GM15510 (cell line): ENCODE measurements around the gene PPCDC.
A peak's percentile ranks its signal among the peaks of the same experiment; 100 is the strongest.

Experiments
- POLR2A ChIP-seq: IDR thresholded peaks from 3 replicates; pipeline ENCODE4 v1.6.1; 2011; ENCODE audit warnings: borderline replicate concordance; ENCODE audit not compliant: insufficient read length; ENCODE audit errors: extremely low read depth

PPCDC gene

DNA sequence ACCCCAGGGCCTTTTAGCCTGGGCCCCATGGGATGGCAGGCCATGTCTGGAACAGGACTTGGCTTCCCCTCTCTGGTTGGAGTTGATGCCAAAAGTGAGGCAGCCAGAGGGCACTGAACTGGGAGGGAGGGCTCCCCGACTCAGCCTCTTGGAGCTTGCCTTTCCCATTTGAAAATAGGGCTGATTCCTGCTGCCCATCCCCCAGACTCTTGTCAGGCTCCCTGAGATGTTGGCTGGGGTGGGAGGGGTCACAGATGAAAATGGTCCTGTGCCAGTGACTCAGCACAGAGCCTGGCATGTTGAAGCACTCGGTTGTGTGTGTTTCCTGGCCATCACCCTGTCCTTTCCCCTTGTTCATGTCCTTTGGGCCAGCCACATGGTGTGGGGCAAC, 6.6 kb downstream of the PPCDC start:
- no peak for TF ChIP-seq POLR2A

DNA sequence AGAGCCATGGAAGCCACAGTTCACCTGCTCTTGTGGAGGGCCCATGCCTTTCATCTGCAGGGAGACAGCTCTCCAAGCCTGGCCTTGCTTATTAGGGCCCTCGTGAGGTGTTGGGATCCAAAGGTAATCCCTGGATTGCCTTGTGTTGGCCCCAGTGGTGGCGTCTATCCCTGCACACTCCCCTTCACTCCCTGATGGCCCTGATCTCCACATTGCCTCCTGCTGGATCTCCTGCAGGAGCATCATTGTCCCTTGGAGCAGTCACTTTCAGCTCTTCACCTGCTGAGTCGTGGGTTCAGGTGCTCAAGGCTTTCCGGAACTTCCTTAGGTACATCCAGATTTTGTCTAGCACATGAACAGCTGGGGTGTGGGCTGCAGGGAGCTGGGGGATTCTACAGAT, 7.0 kb downstream of the PPCDC start:
- TF ChIP-seq POLR2A = no peak

DNA sequence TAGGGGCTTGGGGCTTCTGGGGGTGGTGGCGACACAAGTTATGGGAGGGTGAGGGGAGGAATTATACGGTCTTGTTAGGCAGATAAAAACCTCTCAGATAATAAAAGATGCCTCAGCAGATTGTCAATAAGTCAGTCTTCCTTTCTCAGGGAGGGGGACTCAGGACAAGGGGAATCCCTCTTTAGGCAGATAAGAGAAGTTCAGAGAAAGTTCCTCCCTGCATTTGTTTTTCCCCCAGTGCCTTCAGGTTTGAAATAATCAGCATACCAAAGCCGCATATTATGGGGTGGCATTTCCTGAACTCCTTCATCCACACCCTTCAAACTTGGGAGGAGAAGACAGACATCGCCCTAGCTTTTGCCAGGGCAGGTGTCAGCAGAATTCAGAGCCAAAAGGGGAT, 8.5 kb downstream of the PPCDC start:
- no peak for TF ChIP-seq POLR2A

DNA sequence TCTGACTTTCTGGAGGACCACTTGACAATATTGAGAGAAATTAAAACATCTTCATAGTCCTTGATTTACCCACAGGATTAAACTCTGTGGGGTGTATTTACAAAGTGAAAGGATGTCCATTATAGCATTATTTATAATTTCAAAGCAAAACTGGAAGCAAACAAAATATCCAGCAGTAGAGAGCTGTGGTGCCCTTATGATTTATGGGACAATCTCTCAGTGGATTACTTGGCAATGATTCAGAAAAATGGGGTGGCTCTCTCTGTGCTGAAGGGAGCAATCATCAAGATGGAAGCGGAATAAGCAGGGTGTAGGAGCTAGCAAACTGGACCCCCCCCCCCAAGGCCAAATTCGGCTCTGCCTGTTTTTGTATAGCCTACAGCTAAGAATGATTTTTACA, 9.0 kb downstream of the PPCDC start:
- no peak for TF ChIP-seq POLR2A

DNA sequence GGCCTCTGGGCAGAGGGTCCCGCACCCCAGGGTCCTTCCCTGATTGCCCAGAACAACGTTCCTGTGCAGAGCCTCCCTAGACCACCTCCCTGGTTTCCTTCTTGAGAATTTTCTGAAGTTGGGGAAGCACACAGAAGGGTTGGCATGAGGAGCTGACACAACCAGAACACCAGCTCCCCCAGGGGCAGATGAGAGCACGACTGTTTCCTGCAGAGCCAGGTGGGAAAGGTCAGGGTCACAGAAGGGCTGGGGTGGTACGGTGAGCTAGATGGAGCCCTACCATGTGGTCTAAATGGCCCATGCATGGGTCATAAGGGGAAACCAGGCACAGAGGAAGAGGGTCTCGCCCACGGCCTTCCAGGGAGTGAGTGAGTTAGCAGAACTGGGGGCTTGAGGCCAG, 10.4 kb downstream of the PPCDC start:
- no peak for TF ChIP-seq POLR2A

DNA sequence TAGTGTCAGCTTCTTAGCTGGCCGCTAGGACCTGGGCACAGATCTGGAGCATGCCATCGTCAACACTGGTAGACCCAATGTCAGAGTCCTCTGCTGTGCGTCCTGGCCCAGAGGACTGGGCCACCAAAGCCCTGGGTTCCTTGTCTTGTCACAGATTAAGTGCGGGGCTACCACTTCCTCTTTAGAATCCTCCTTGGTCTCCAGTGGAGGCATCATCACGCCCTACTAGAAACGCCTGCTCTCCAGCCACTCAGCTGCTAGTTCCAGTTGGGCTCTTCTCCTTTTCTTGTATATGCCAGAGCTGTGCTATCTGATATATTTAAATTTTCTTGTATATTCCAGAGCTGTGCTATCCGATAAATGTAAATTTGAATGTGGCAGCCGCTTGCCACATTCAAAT, 11.2 kb downstream of the PPCDC start:
- TF ChIP-seq POLR2A = no peak

DNA sequence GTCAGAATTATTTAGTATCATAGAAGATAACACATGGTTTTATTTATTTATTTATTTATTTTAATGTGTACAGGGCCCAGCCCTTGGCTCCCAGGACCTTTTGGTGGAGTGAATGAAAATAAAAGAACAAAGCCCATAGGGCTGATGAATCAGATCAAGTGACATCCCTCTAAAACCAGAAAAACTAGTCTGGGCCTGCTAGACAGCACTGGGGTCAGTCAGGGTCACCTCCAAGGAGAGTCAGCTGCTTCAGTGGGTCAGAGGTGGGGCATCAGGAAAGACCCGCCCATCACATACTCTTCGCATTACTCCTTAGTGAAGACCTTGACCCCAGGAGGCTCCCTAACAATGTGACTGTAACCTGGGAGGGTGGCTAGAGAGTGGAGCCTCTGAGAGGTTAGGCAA, 12.8 kb downstream of the PPCDC start:
- no peak for TF ChIP-seq POLR2A

DNA sequence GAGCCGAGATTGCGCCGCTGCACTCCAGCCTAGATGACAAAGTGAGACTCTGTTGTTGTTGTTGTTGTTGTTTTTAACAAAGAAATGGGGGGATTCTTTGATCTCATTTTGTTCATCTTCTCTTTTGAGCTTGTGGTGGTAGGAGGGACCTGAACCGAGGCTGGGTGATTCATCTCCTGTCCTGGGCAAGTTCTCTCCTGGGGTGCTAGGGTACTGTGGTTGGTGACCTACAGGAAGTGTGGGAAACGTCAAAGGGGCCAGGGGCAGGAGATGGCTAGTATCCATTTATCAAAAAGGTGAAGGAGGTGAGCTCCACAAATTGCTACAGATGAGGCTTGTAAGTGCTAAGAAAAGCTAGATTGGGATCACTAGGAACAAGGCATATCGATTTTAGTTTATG, 14.3 kb downstream of the PPCDC start:
- no peak for TF ChIP-seq POLR2A

DNA sequence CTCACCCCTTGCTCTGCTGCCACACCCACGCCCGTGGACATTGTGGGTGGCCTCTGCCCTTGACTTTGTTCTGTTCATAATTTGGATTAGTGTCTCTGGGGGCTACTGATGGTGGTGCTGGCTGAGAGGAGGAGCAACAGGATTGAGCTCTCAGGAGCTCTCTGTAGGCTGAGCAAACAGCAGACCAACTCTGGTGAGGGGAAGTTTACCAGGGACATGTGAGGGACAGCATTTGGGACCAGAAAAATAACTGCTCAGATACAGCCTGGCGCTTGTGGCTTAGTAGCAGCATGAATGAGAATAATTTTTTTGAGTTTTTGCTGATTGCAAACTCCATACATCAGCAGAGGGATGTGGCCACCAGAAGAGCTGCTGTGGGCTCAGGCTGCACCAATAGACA, 14.8 kb downstream of the PPCDC start:
- no peak for TF ChIP-seq POLR2A

DNA sequence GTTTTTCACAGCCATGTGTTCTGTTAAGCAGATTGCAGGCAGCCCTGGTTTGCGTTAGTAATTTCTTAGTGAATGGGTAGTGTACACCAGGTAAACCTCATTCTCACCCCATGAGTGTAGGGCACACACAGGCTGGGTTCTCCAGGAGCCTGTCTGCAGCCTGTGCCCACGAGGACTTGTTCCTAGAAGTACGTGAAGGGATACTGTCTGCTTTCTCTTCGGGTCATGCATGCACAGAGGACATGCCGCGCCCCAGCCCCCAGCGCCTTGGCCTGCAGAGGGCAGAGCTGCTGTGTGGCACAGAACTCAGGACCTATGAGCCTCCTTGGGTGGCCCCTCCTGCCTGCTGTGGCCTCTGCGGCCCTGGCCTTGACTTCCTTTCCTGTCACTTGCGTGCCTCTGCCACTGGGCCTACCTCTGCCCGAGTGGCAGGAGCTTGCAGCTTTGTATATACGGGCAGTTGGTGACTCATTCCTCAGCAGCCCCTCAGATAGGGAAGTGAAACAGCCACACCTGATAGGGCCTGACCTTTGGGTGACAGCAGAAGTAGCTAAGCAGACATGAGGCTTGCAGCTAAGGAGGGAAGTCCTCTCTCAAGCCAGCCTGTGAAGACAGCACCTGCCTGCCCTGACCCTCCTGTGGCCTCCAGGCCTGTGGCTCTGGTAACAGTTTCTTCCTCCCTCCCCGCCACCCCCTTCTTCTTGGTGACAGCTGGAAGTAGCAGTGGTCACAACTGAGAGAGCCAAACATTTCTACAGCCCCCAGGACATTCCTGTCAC, 19.5 kb downstream of the PPCDC start:
- TF ChIP-seq POLR2A = peak; percentile 48

DNA sequence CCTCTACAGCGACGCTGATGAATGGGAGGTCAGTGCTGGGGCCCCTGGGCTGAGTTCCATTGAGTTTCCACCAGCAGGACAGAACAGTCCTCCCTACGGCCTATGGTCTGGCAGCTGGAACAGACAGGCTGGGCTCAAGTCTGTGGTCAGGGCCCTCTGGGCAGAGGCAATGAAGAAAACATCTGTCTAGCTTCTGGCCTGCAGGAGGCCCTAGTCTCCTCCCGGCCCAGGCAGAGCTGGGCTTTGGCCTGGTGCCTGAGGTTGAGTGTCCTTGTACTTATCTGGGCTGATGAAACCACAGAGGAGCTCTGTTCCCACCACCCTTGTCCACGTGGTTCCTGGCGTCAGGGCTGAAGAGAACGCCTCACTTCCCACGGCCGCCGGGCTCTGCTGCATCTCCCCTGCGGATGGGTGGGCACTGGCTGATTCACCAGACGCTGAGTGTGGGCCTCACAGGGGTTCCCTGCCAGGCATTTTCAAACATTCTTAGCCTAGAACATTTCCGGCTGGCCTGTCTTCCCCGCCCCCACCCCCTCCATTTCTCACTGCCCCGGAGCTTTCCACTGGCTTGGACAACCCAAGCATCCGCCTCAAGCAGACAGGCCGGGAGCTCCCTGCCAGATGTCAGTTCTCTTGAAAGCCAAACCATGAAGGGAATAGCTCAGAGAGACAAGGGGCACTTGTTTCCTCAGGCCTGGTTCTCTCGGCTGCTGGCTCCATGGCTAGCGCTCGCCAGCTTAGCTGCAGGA, 20.3 kb downstream of the PPCDC start:
- peak; percentile 61 for TF ChIP-seq POLR2A

DNA sequence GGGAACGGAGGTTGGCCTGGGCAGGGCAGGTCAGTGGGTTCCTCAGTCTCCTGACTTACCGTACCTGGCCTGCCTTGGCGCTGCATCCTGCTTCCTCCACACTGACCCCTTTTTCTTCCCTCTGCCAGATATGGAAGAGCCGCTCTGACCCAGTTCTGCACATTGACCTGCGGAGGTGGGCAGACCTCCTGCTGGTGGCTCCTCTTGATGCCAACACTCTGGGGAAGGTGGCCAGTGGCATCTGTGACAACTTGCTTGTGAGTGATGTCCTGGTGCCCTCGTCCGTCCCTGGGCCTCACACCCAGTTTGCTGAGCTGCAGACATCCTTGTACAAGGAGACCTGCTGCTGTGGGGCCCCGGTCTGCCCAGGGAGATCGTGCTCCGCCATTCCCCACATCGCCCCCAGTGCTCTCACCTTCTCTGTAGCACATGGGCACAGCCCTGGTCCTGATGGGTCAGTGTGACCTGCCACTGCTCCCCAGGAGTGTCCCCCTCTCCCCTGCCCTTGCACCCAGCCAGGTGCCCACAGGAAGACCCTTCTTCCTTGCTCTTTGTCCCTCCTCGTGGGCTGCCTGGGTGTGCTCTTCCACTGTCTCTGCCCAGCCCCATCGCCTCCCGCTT, 21.0 kb downstream of the PPCDC start:
- TF ChIP-seq POLR2A = no peak

DNA sequence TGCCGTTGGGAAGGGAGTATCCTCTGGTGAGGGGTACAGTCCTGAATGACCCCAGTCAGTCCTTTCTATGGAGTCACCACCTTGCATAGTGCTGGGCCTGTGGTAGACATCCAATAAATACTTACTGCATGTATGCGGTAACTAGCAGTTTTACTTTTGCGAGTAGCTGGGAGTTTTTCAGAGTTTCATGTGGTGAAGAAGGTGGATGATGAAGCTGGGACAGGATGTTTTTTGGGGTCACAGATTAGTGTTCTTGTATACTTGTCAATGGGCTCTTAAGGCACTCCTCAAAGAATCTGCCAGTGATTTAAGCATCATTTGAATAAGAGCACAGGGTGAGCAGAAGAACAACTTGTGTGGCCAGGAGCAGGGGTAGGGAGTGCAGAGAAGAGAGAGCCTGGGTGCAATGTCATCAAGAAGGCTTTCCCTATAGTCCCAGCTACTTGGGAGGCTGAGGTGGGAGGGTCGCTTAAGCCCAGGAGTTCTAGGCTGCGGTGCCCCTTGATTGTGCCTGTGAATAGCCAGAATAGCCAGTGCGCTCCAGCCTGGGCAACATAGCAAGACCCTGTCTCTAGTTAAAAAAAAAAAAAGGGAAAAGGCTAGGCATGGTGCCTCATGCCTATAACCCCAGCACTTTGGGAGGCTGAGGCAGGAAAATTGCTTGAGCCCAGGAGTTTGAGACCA, 22.1 kb downstream of the PPCDC start:
- TF ChIP-seq POLR2A = no peak

DNA sequence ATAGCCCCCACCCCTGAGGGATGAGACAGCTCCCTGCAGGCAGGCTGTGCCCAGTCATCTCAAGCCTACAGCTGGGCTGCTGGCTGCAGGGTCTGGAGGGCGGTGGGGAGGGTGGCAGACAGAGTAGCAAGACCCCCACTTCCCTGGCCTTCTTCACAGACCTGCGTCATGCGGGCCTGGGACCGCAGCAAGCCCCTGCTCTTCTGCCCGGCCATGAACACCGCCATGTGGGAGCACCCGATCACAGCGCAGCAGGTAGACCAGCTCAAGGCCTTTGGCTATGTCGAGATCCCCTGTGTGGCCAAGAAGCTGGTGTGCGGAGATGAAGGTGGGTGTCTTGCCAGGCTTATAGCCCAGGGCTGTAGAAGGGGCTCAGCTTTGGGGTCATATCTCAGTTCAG, 25.0 kb downstream of the PPCDC start:
- no peak for TF ChIP-seq POLR2A

DNA sequence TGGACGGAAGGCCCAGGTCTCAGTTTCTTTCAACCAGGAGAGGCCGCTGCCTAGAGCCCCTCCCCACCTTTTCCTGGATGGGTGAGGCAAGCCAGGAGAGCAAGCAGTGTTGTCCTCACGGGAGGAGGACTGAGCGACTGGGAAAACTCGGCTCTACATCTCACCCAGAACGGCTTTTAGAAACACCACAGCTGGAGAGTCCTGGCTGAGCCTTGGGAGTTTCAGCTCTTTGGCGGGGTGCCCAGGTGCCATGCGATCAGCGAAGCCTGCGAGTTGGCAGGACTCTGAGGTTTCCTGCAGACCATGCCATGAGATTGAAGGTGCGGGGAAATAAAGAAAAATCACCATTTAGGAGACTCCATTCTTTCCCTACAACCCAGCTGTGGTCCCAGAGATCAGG, 26.0 kb downstream of the PPCDC start:
- no peak for TF ChIP-seq POLR2A
